Adrenal gland (tissue), 5 donors: ENCODE measurements around the gene TLX2.

Experiments used
- POLR2A ChIP-seq, 2 donors: fragments of 450-650 bp; IDR thresholded peaks; one replicate each; pipeline ENCODE4 v1.6.1; 2017; ENCODE audit warnings: antibody characterized with exemption in 2 of 2, mild to moderate bottlenecking in 2 of 2, moderate library complexity in 1 of 2
- TF ChIP-seq, protein P1 (sequence below), 6 experiments: fragments of 450-650 bp in 4 of 6; fragments of 200-600 bp in 2 of 6; sonication (generic) in 1 of 6; IDR thresholded peaks; 1 replicate in 5 of 6; 2 replicates in 1 of 6; pipeline versions ENCODE4 v1.5.1 to v1.8.0; 2016 to 2021; ENCODE audit warnings: antibody characterized with exemption in 6 of 6, mild to moderate bottlenecking in 2 of 6, moderate library complexity in 1 of 6
- donor health status: DM: no; HTN: no; CAD: no.

DNA sequence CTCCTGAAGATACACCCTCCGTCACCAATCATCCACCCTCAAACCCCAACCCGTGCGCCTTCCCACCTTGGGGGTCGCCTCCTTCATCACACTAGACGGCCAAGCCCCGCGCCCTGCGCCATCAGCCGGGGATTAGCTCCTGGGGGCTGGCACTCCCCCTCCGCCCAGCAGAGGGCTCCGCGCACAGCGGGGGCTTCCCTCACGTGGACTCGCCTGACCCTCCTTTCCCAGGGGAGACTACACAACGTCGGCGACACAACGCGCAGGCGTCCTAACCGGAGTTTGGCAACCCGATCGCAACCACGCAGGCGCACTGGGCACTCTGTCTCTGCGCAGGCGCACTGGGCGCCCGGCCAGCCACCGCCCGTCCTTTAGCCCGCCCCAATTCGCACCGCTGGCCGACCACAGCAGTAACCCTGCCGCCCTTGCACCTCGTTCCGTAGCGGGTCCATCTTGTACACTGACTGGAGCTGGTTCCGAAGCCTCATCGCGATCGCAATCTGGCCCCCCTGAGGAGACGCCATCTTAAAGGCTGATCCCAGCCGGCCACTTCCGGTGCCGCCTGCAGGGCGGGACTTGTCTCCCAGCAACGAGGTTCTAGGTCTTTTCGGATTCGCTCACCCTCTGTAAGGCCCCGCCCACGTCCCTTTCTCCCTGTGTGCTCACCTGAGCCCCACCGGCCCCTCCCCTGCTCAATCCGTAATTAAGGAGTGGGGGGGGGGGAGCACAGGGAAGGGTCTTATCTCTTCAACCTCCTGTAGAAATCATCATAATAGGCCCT is 6.9 kb upstream of the TLX2 start, which contains the start of gene PCGF1:
- TF ChIP-seq, protein P1, sequence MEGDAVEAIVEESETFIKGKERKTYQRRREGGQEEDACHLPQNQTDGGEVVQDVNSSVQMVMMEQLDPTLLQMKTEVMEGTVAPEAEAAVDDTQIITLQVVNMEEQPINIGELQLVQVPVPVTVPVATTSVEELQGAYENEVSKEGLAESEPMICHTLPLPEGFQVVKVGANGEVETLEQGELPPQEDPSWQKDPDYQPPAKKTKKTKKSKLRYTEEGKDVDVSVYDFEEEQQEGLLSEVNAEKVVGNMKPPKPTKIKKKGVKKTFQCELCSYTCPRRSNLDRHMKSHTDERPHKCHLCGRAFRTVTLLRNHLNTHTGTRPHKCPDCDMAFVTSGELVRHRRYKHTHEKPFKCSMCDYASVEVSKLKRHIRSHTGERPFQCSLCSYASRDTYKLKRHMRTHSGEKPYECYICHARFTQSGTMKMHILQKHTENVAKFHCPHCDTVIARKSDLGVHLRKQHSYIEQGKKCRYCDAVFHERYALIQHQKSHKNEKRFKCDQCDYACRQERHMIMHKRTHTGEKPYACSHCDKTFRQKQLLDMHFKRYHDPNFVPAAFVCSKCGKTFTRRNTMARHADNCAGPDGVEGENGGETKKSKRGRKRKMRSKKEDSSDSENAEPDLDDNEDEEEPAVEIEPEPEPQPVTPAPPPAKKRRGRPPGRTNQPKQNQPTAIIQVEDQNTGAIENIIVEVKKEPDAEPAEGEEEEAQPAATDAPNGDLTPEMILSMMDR (IDR thresholded peaks at IDR 0.05) = peak in 2 of 6 experiments; percentile 27 to 39
- peak; percentile 33 to 57 for TF ChIP-seq POLR2A (IDR thresholded peaks at IDR 0.05)
